ENCODE data around the gene CER1.

DNA sequence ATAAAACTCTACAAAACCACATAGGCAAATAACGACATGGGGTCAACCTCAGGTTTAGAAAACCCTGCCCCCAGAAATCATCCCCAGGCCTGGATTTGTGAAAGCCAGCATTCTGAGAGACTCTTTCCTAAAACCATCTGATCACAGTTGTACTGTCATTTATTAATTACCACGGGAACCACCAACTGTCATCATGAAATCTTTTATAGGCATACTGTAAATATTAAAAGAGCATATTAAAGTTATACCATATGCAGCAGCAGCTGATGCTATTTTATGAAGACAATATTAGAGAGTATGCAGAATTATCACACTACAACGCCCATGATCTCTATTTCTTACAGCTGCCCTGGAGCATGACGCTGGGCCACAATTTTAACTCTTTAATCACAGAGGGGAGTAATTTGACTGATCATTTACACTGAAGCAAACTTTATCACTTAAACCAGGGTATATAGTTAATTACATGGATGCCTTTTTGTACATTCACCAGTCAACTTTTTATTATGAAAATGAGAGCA is 20.3 kb downstream of the CER1 start:
- TF ChIP-seq CTCF (IDR thresholded peaks at IDR 0.05; ENCODE audit: low read length) (no peak), EZH2 (IDR thresholded peaks at IDR 0.05; ENCODE audit: borderline replicate concordance, low read length) (no peak)
